H1 (cell line): ENCODE data around the gene SLC17A5. TPM values are rescaled to one million over a fixed set of nuclear protein-coding genes. Genes with fewer than 3 reads are reported as not detected.

Experiments
- ASH2L ChIP-seq: fragments of 200-600, 300-600 bp; sonication (generic); IDR thresholded peaks from one replicate; pipeline ENCODE4 v1.7.1; 2017; ENCODE audit warnings: low read length
- BRCA1 ChIP-seq: IDR thresholded peaks from 2 replicates; pipeline ENCODE4 v1.6.1; 2012; ENCODE audit warnings: low read depth, low read length, improper control_type of control experiment
- CBX8 ChIP-seq: fragments of 300-800, 300-1000 bp; sonication (generic); IDR thresholded peaks from 2 replicates; pipeline ENCODE4 v1.7.1; 2016; ENCODE audit warnings: low read depth, low read length, borderline replicate concordance
- CHD1 ChIP-seq: IDR thresholded peaks from 2 replicates; pipeline ENCODE4 v1.6.1; 2012; ENCODE audit warnings: low read depth, low read length, improper control_type of control experiment
- CREB1 ChIP-seq: IDR thresholded peaks from 2 replicates; pipeline ENCODE4 v1.6.1; 2012; ENCODE audit warnings: inconsistent platforms
- CTBP2 ChIP-seq: IDR thresholded peaks from 2 replicates; pipeline ENCODE4 v1.7.0; 2011; ENCODE audit warnings: borderline replicate concordance, mild to moderate bottlenecking, moderate library complexity, mixed read lengths, low read length; ENCODE audit not compliant: insufficient read depth, insufficient read length
- HDAC6 ChIP-seq: IDR thresholded peaks from one replicate; pipeline ENCODE4 v1.7.1; 2012; ENCODE audit warnings: low read depth, mild to moderate bottlenecking, inconsistent platforms, low read length, moderate library complexity
- SIRT6 ChIP-seq: IDR thresholded peaks from one replicate; pipeline ENCODE4 v1.7.1; 2012; ENCODE audit warnings: low read length, inconsistent platforms
- polyA plus RNA-seq, 7 experiments: library from polyadenylated mRNA; depleted of rRNA in 3 of 7; stranded (reverse) in 5 of 7; unstranded in 2 of 7; fragments of >200 nt in 5 of 7; fragments of 200-250 nt in 2 of 7; gene quantifications; 1 replicate in 5 of 7; 2 replicates in 1 of 7; 4 replicates in 1 of 7; pipeline versions ENCODE4 v1.2.1 to v1.2.3, GENCODE V29; 2011 to 2013; ENCODE audit warnings: missing spikeins in 2 of 7, mixed read lengths in 2 of 7
- total RNA-seq: library from RNA; stranded (reverse); fragmentation: NEBNext Ultra II Directional; extraction: Animal tissue kit (Norgen Biotek cat#: 25700); gene quantifications from 2 replicates; pipeline ENCODE4 v1.2.1, GENCODE V29; 2021
- TF ChIP-seq, protein P1 (sequence below): fragments of 300-600 bp; sonication (generic); IDR thresholded peaks from 2 replicates; pipeline ENCODE4 v1.7.1; 2012; ENCODE audit warnings: low read length, moderate library complexity, mild to moderate bottlenecking, inconsistent platforms; ENCODE audit not compliant: insufficient replicate concordance
- TF ChIP-seq, protein P2 (sequence below): IDR thresholded peaks from 2 replicates; pipeline ENCODE4 v1.6.1; 2012; ENCODE audit warnings: low read length, inconsistent platforms

Gene SLC17A5
- total and polyA plus RNA-seq, 2 of the 8 experiments (the other 6 are each of a cell fraction or from before 2014, with no cell fraction given), result 11.0 to 11.9 TPM

DNA sequence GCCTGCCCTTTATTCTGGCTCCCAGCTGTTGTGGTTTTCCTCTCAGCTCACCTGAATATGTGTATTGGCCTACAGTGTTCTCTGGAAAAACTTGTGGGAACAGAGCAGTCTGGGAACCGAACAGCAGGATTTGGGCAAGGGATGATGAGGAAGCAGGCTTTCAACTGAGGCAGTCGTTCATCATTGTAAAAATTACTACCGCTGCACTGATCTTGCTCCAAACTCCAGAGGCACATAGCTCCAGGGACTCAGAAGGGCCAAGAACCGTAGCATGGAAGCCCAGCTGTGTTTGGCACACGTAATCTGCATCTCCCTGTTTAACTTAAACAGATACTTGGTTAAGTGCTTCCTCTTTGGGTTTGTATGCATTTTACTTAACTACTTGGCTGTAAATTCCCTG lies 84.7 kb downstream of the SLC17A5 start (continued):
- TF ChIP-seq, protein P1, sequence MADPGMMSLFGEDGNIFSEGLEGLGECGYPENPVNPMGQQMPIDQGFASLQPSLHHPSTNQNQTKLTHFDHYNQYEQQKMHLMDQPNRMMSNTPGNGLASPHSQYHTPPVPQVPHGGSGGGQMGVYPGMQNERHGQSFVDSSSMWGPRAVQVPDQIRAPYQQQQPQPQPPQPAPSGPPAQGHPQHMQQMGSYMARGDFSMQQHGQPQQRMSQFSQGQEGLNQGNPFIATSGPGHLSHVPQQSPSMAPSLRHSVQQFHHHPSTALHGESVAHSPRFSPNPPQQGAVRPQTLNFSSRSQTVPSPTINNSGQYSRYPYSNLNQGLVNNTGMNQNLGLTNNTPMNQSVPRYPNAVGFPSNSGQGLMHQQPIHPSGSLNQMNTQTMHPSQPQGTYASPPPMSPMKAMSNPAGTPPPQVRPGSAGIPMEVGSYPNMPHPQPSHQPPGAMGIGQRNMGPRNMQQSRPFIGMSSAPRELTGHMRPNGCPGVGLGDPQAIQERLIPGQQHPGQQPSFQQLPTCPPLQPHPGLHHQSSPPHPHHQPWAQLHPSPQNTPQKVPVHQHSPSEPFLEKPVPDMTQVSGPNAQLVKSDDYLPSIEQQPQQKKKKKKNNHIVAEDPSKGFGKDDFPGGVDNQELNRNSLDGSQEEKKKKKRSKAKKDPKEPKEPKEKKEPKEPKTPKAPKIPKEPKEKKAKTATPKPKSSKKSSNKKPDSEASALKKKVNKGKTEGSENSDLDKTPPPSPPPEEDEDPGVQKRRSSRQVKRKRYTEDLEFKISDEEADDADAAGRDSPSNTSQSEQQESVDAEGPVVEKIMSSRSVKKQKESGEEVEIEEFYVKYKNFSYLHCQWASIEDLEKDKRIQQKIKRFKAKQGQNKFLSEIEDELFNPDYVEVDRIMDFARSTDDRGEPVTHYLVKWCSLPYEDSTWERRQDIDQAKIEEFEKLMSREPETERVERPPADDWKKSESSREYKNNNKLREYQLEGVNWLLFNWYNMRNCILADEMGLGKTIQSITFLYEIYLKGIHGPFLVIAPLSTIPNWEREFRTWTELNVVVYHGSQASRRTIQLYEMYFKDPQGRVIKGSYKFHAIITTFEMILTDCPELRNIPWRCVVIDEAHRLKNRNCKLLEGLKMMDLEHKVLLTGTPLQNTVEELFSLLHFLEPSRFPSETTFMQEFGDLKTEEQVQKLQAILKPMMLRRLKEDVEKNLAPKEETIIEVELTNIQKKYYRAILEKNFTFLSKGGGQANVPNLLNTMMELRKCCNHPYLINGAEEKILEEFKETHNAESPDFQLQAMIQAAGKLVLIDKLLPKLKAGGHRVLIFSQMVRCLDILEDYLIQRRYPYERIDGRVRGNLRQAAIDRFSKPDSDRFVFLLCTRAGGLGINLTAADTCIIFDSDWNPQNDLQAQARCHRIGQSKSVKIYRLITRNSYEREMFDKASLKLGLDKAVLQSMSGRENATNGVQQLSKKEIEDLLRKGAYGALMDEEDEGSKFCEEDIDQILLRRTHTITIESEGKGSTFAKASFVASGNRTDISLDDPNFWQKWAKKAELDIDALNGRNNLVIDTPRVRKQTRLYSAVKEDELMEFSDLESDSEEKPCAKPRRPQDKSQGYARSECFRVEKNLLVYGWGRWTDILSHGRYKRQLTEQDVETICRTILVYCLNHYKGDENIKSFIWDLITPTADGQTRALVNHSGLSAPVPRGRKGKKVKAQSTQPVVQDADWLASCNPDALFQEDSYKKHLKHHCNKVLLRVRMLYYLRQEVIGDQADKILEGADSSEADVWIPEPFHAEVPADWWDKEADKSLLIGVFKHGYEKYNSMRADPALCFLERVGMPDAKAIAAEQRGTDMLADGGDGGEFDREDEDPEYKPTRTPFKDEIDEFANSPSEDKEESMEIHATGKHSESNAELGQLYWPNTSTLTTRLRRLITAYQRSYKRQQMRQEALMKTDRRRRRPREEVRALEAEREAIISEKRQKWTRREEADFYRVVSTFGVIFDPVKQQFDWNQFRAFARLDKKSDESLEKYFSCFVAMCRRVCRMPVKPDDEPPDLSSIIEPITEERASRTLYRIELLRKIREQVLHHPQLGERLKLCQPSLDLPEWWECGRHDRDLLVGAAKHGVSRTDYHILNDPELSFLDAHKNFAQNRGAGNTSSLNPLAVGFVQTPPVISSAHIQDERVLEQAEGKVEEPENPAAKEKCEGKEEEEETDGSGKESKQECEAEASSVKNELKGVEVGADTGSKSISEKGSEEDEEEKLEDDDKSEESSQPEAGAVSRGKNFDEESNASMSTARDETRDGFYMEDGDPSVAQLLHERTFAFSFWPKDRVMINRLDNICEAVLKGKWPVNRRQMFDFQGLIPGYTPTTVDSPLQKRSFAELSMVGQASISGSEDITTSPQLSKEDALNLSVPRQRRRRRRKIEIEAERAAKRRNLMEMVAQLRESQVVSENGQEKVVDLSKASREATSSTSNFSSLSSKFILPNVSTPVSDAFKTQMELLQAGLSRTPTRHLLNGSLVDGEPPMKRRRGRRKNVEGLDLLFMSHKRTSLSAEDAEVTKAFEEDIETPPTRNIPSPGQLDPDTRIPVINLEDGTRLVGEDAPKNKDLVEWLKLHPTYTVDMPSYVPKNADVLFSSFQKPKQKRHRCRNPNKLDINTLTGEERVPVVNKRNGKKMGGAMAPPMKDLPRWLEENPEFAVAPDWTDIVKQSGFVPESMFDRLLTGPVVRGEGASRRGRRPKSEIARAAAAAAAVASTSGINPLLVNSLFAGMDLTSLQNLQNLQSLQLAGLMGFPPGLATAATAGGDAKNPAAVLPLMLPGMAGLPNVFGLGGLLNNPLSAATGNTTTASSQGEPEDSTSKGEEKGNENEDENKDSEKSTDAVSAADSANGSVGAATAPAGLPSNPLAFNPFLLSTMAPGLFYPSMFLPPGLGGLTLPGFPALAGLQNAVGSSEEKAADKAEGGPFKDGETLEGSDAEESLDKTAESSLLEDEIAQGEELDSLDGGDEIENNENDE, result no peak
- TF ChIP-seq CREB1, result no peak
- TF ChIP-seq, protein P2, sequence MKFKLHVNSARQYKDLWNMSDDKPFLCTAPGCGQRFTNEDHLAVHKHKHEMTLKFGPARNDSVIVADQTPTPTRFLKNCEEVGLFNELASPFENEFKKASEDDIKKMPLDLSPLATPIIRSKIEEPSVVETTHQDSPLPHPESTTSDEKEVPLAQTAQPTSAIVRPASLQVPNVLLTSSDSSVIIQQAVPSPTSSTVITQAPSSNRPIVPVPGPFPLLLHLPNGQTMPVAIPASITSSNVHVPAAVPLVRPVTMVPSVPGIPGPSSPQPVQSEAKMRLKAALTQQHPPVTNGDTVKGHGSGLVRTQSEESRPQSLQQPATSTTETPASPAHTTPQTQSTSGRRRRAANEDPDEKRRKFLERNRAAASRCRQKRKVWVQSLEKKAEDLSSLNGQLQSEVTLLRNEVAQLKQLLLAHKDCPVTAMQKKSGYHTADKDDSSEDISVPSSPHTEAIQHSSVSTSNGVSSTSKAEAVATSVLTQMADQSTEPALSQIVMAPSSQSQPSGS, result no peak
- no peak for TF ChIP-seq CTBP2
- TF ChIP-seq SIRT6, result no peak
- no peak for TF ChIP-seq ASH2L
- no peak for TF ChIP-seq CHD1
- no peak for TF ChIP-seq HDAC6
- TF ChIP-seq CBX8, result no peak
- TF ChIP-seq BRCA1, result no peak
